ENCODE measurements around the gene LTBP1.

- TF ChIP-seq POLR2A (IDR thresholded peaks at IDR 0.05; ENCODE audit: low read depth, low read length) (no peak), EP300 (IDR thresholded peaks at IDR 0.05; ENCODE audit: borderline replicate concordance in 1 of 2, control insufficient read depth in 1 of 2, low read depth in 2 of 2, low read length in 2 of 2) (no peak), CHD1 (IDR thresholded peaks at IDR 0.05; ENCODE audit: low read depth, low read length) (no peak), MYC (IDR thresholded peaks at IDR 0.05; ENCODE audit: insufficient read depth, insufficient read length, insufficient replicate concordance, low read length, severe bottlenecking) (no peak)
Observed at GRCh38 chr2:33373986-33374385, 427.2 kb downstream of the LTBP1 start.

All from GM12878 (cell line).